ENCODE measurements around the gene MLN. TPM values are rescaled to one million over a fixed set of nuclear protein-coding genes. Genes with fewer than 3 reads are reported as not detected.

MLN gene
- total RNA-seq (2012; rRNA removed): not detected in 2 replicates
- polyA plus RNA-seq (2012; rRNA removed): not detected in 2 replicates
- polyA plus RNA-seq (2012; cell fraction: cytosol; rRNA removed): not detected in 2 replicates
- polyA plus RNA-seq (2012; cell fraction: nucleus; rRNA removed; ENCODE audit: low replicate concordance): not detected in 2 replicates
- Bru-seq, nascent RNA: not detected
- not detected for BruChase-seq, experiment 1, labeled RNA remaining after a 6-hour chase
- BruChase-seq, experiment 2, labeled RNA remaining after a 2-hour chase: not detected
- long read RNA-seq: 0 reads

- H3K4me3 ChIP-seq (ENCODE audit: insufficient read depth, low read depth, low read length): no peak within 1 kb of the TSS
- no CpG with 5 or more reads among the region's 14 CpGs for WGBS, 2 experiments (ENCODE audit: extremely low coverage in 2 of 2, insufficient read length in 1 of 2)
- H3K18ac ChIP-seq (ENCODE audit: low read depth, low read length): no peak within 1 kb of the TSS
- no peak within 1 kb of the TSS for H2AK5ac ChIP-seq (ENCODE audit: low read depth, low read length)
- no peak within 1 kb of the TSS for H2AFZ ChIP-seq (replicated peaks; ENCODE audit: low read length, poor library complexity)
- BruUV-seq (replicated peaks): no TSS peak
- no peak within 1 kb of the TSS for H3K27ac ChIP-seq (ENCODE audit: insufficient read depth, low read length)
- H4K5ac ChIP-seq (ENCODE audit: low read depth, low read length): no peak within 1 kb of the TSS
- POLR2A ChIA-PET (ENCODE audit: unreplicated experiment): no interaction called here
- H3K9me1 ChIP-seq (ENCODE audit: insufficient read depth, low read length): peaks cover 3% of the 10 kb centered on the region; the same call in 1 of the 2 replicates
- H2AK9ac ChIP-seq (replicated peaks; ENCODE audit: low read depth, low read length, poor library complexity): no peak within 1 kb of the TSS
- H4K20me1 ChIP-seq (ENCODE audit: insufficient read depth, low read length): no peaks in the 10 kb centered on the region
- CTCF ChIA-PET: no interaction called here
- no peaks in the 10 kb centered on the region for H3K9me3 ChIP-seq (ENCODE audit: control insufficient read depth, insufficient read depth, low read length)
- intact Hi-C loops (cut with micrococcal nuclease) (loop anchor here (10.0 kb wide), 1 partner anchor 101 kb away; no protein-coding TSS in a partner anchor), in situ Hi-C loops (cut with MboI; ENCODE audit: low sequenced_read_pairs) (no loop called here), dilution Hi-C loops (cut with HindIII; ENCODE audit: low sequenced_read_pairs, unreplicated experiment) (no loop called here)
- no peak within 1 kb of the TSS for H3K4ac ChIP-seq (ENCODE audit: low read depth, low read length)
- peaks cover 73% of the 10 kb centered on the region for H3K27me3 ChIP-seq (ENCODE audit: control insufficient read depth, insufficient read depth, low read length)
- no peak within 1 kb of the TSS for H4K91ac ChIP-seq (ENCODE audit: insufficient read depth, low read depth, low read length)
- no peak within 1 kb of the TSS for H3K14ac ChIP-seq (replicated peaks; ENCODE audit: low read depth, low read length)
- ATAC-seq (ENCODE audit: low read depth) (no peak), DNase-seq (no peak)
- no peak within 1 kb of the TSS for H3K9ac ChIP-seq (ENCODE audit: low read depth, low read length)
- no peak within 1 kb of the TSS for H3K23ac ChIP-seq (ENCODE audit: low read depth, low read length)
- no peak within 1 kb of the TSS for H3K4me2 ChIP-seq (ENCODE audit: low read depth, low read length)
- H2BK15ac ChIP-seq (ENCODE audit: low read depth, low read length): no peak within 1 kb of the TSS
- TF ChIP-seq MXI1 (IDR thresholded peaks at IDR 0.05; ENCODE audit: borderline replicate concordance, low read depth, low read length): no peak
- no peak for TF ChIP-seq RAD21 (IDR thresholded peaks at IDR 0.05; ENCODE audit: low read length)
- TF ChIP-seq MAFK (IDR thresholded peaks at IDR 0.05; ENCODE audit: low read depth, low read length): no peak
- TF ChIP-seq CTCF (conservative IDR thresholded peaks at IDR 0.05; ENCODE audit: low read depth, low read length): no peak
- no peak for TF ChIP-seq RCOR1 (IDR thresholded peaks at IDR 0.05; ENCODE audit: insufficient replicate concordance, low read length)
- TF ChIP-seq MAZ (IDR thresholded peaks at IDR 0.05; ENCODE audit: borderline replicate concordance, low read depth, low read length): no peak
- TF ChIP-seq ELK1 (IDR thresholded peaks at IDR 0.05; ENCODE audit: borderline replicate concordance, low read depth, low read length): no peak
- no peak for TF ChIP-seq CHD1 (IDR thresholded peaks at IDR 0.05; ENCODE audit: low read depth, low read length)
- TF ChIP-seq CEBPB (IDR thresholded peaks at IDR 0.05; ENCODE audit: low read depth, low read length): no peak
- TF ChIP-seq SMC3 (IDR thresholded peaks at IDR 0.05; ENCODE audit: low read depth, low read length): no peak
- no peak for TF ChIP-seq NFE2L2 (IDR thresholded peaks at IDR 0.05; ENCODE audit: low read depth, low read length)
- TF ChIP-seq RFX5 (IDR thresholded peaks at IDR 0.05; ENCODE audit: low read depth, low read length): no peak
- H4K8ac ChIP-seq (ENCODE audit: low read depth in 2 of 2, low read length in 2 of 2): no peak within 1 kb of the TSS
- H3K79me1 ChIP-seq (ENCODE audit: low read depth in 1 of 2, low read length in 2 of 2): no peaks in the 10 kb centered on the region
- H3K36me3 ChIP-seq (ENCODE audit: control insufficient read depth, insufficient read depth, low read length): no peaks in the 10 kb centered on the region
- H2BK120ac ChIP-seq (ENCODE audit: low read depth, low read length): no peak within 1 kb of the TSS
- H3K4me1 ChIP-seq (ENCODE audit: control insufficient read depth, insufficient read depth, low read length): no peaks in the 10 kb centered on the region
- H3K56ac ChIP-seq (ENCODE audit: extremely low read depth, insufficient read depth, low read length): no peak within 1 kb of the TSS
- no peak within 1 kb of the TSS for H2BK5ac ChIP-seq (ENCODE audit: low read depth, low read length, poor library complexity, severe bottlenecking)
- no peak within 1 kb of the TSS for H2BK20ac ChIP-seq (ENCODE audit: low read depth, low read length)
Measured at GRCh38 chr6:33803571-33804053, at the start of gene MLN. Gene MLN (minus strand): TSS chr6:33804003. CDS start chr6:33801163, 2,840 bp downstream.
